ENCODE data around the gene SAMD1.

The SAMD1 gene

GRCh38 chr19:14112051-14112808 is 21.7 kb upstream of the SAMD1 start:
- Histone ChIP-seq H2AFZ (ENCODE audit: low read length) (no peak overlapping the region), H3K9me3 (replicated peaks; ENCODE audit: insufficient read depth, low read length) (no peaks in the 10 kb centered on the region), H3K27ac (ENCODE audit: low read length) (no peak overlapping the region), H3K9ac (ENCODE audit: low read length) (no peak overlapping the region), H3K36me3 (replicated peaks; ENCODE audit: insufficient read depth, low read length) (no peaks in the 10 kb centered on the region), H3K4me3 (ENCODE audit: low read length) (no peak overlapping the region), H4K20me1 (ENCODE audit: insufficient read depth, low read length) (no peaks in the 10 kb centered on the region), H3F3A (ENCODE audit: insufficient read depth, low read length) (peaks cover 2% of the 10 kb centered on the region; the same call in 1 of the 2 replicates), H3K79me2 (ENCODE audit: low read length) (peaks cover 58% of the 10 kb centered on the region), H3K4me1 (ENCODE audit: low read length) (peaks cover 18% of the 10 kb centered on the region), H3K27me3 (replicated peaks; ENCODE audit: insufficient read depth, low read length) (no peaks in the 10 kb centered on the region), H3K9me2 (replicated peaks; ENCODE audit: insufficient read depth, low read length) (no peaks in the 10 kb centered on the region), H3K4me2 (ENCODE audit: low read depth, low read length) (peak overlapping the region; percentile 2; the same call in 1 of the 2 replicates)
- TF ChIP-seq EZH2 (optimal IDR thresholded peaks at IDR 0.05; ENCODE audit: low read depth, low read length) = no peak
- TF ChIP-seq CTCF (IDR thresholded peaks at IDR 0.05; ENCODE audit: low read length) = no peak
- no peak for TF ChIP-seq EZH2phosphoT487 (IDR thresholded peaks at IDR 0.05; ENCODE audit: low read length)
- DNase-seq = no peak

- Histone ChIP-seq H3K27me3 (replicated peaks; ENCODE audit: insufficient read depth, low read length) (no peaks in the 10 kb centered on the region), H3K4me3 (ENCODE audit: low read length) (no peak overlapping the region), H4K20me1 (ENCODE audit: insufficient read depth, low read length) (no peaks in the 10 kb centered on the region), H3K9ac (ENCODE audit: low read length) (no peak overlapping the region), H3K36me3 (replicated peaks; ENCODE audit: insufficient read depth, low read length) (no peaks in the 10 kb centered on the region), H2AFZ (ENCODE audit: low read length) (no peak overlapping the region), H3K79me2 (ENCODE audit: low read length) (peaks cover 50% of the 10 kb centered on the region), H3K9me3 (replicated peaks; ENCODE audit: insufficient read depth, low read length) (no peaks in the 10 kb centered on the region), H3K4me1 (ENCODE audit: low read length) (peaks cover 16% of the 10 kb centered on the region), H3K9me2 (replicated peaks; ENCODE audit: insufficient read depth, low read length) (no peaks in the 10 kb centered on the region), H3F3A (ENCODE audit: insufficient read depth, low read length) (peaks cover 2% of the 10 kb centered on the region; the same call in 1 of the 2 replicates), H3K4me2 (ENCODE audit: low read depth, low read length) (no peak overlapping the region), H3K27ac (ENCODE audit: low read length) (no peak overlapping the region)
- no peak for DNase-seq
- no peak for TF ChIP-seq EZH2 (optimal IDR thresholded peaks at IDR 0.05; ENCODE audit: low read depth, low read length)
- no peak for TF ChIP-seq EZH2phosphoT487 (IDR thresholded peaks at IDR 0.05; ENCODE audit: low read length)
- TF ChIP-seq CTCF (IDR thresholded peaks at IDR 0.05; ENCODE audit: low read length) = no peak
These were observed 20.9 kb upstream of the SAMD1 start for GRCh38 chr19:14111486-14111885.

DNA sequence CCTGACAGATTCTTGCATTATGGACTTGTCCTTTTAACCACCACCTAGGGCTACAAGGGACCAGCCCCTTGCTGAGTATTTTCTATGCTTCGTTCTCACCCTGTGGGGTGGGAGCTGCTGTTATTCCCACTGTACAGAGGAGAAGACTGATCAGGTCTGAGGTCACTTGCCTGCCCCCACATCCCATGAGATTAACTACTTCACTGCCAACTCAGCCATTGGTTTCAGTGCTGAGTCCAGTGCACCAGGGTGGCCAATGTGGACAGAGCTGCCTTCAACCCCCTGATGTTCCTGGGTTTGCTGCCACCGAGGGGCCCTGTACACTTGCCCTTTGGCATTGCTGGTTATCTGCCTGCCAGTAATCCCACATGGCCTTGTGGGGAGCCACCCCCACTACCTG is 20.1 kb upstream of the SAMD1 start:
- peaks cover 3% of the 10 kb centered on the region for H3F3A ChIP-seq (ENCODE audit: insufficient read depth, low read length)
- H3K27me3 ChIP-seq (replicated peaks; ENCODE audit: insufficient read depth, low read length) = no peaks in the 10 kb centered on the region
- H3K4me3 ChIP-seq (ENCODE audit: low read length) = no peak overlapping the region
- peaks cover 10% of the 10 kb centered on the region; the same call in 1 of the 2 replicates for H3K4me1 ChIP-seq (ENCODE audit: low read length)
- H3K4me2 ChIP-seq (ENCODE audit: low read depth, low read length) = no peak overlapping the region
- H2AFZ ChIP-seq (ENCODE audit: low read length) = no peak overlapping the region
- no peak overlapping the region for H3K9ac ChIP-seq (ENCODE audit: low read length)
- no peaks in the 10 kb centered on the region for H3K9me3 ChIP-seq (replicated peaks; ENCODE audit: insufficient read depth, low read length)
- no peak for TF ChIP-seq EZH2phosphoT487 (IDR thresholded peaks at IDR 0.05; ENCODE audit: low read length)
- TF ChIP-seq EZH2 (optimal IDR thresholded peaks at IDR 0.05; ENCODE audit: low read depth, low read length) = no peak
- TF ChIP-seq CTCF (IDR thresholded peaks at IDR 0.05; ENCODE audit: low read length) = no peak
- no peaks in the 10 kb centered on the region for H3K9me2 ChIP-seq (replicated peaks; ENCODE audit: insufficient read depth, low read length)
- H3K79me2 ChIP-seq (ENCODE audit: low read length) = peaks cover 42% of the 10 kb centered on the region
- no peak overlapping the region for H3K27ac ChIP-seq (ENCODE audit: low read length)
- DNase-seq = no peak
- H3K36me3 ChIP-seq (replicated peaks; ENCODE audit: insufficient read depth, low read length) = no peaks in the 10 kb centered on the region
- H4K20me1 ChIP-seq (ENCODE audit: insufficient read depth, low read length) = no peaks in the 10 kb centered on the region

All from MM.1S (cell line).